ENCODE results near the gene TRHDE. TPM values are rescaled to one million over a fixed set of nuclear protein-coding genes. Genes with fewer than 3 reads are reported as not detected.

Gene TRHDE
- total and polyA plus RNA-seq, 2 of the 13 experiments (the other 11 are each of a cell fraction or from before 2014, with no cell fraction given), result not detected

DNA sequence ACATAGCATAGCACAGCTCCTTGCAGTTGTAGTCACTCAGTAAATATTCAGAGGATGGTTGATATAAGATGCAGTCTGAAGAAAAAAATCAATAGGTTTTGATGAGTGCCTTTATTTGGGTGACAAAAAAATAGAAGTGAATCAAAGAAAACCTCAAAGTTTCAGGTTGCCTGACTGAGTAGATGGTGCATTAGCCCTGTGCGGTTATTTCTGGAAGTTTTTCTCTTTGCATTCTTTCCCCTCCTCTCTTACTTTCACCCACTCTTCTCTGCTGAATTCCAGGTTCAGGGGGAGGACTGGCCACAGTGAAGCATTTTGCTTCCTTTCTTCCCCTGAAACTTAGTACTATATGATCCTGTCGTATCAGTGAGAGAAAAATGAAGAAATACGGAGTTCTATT is 28.6 kb downstream of the TRHDE start:
- H3K9me3 ChIP-seq (ENCODE audit: low read length), result no peaks in the 10 kb centered on the region
- H3K4me3 ChIP-seq (replicated peaks in 1 of 3; ENCODE audit: insufficient read depth in 1 of 3, low read depth in 2 of 3, low read length in 3 of 3), result no peak overlapping the region
- WGBS (ENCODE audit: low lambda C conversion rate), result 11% methylated on average over 3 of the region's 3 CpGs
- in situ Hi-C loops (cut with HindIII; ENCODE audit: extremely low pct_ligation_motif_present, low pct_unique_long_range_greater_than_20kb) (no loop called here), intact Hi-C loops (cut with micrococcal nuclease; ENCODE audit: unreplicated experiment) (no loop called here)
- no peaks in the 10 kb centered on the region for H3K36me3 ChIP-seq (replicated peaks in 1 of 2; ENCODE audit: control insufficient read depth in 1 of 2, insufficient read depth in 2 of 2, low read length in 2 of 2)
- DNase-seq (ENCODE audit: low spot score), result no peak
- ChIA-PET POLR2A (no interaction called here), CTCF (ENCODE audit: low intra/inter-chr PET ratio, low total read pairs) (no interaction called here)
- H3K4me2 ChIP-seq (ENCODE audit: low read depth, low read length), result no peak overlapping the region
- H4K20me1 ChIP-seq (ENCODE audit: insufficient read depth, low read length), result no peaks in the 10 kb centered on the region
- TF ChIP-seq, protein P1, sequence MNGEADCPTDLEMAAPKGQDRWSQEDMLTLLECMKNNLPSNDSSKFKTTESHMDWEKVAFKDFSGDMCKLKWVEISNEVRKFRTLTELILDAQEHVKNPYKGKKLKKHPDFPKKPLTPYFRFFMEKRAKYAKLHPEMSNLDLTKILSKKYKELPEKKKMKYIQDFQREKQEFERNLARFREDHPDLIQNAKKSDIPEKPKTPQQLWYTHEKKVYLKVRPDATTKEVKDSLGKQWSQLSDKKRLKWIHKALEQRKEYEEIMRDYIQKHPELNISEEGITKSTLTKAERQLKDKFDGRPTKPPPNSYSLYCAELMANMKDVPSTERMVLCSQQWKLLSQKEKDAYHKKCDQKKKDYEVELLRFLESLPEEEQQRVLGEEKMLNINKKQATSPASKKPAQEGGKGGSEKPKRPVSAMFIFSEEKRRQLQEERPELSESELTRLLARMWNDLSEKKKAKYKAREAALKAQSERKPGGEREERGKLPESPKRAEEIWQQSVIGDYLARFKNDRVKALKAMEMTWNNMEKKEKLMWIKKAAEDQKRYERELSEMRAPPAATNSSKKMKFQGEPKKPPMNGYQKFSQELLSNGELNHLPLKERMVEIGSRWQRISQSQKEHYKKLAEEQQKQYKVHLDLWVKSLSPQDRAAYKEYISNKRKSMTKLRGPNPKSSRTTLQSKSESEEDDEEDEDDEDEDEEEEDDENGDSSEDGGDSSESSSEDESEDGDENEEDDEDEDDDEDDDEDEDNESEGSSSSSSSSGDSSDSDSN (CRISPR knock-in tag; IDR thresholded peaks at IDR 0.05), result no peak
- no peak for TF ChIP-seq ZNF383 (CRISPR knock-in tag; IDR thresholded peaks at IDR 0.05; ENCODE audit: borderline replicate concordance)
- TF ChIP-seq, protein P2, sequence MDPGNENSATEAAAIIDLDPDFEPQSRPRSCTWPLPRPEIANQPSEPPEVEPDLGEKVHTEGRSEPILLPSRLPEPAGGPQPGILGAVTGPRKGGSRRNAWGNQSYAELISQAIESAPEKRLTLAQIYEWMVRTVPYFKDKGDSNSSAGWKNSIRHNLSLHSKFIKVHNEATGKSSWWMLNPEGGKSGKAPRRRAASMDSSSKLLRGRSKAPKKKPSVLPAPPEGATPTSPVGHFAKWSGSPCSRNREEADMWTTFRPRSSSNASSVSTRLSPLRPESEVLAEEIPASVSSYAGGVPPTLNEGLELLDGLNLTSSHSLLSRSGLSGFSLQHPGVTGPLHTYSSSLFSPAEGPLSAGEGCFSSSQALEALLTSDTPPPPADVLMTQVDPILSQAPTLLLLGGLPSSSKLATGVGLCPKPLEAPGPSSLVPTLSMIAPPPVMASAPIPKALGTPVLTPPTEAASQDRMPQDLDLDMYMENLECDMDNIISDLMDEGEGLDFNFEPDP (CRISPR knock-in tag; conservative IDR thresholded peaks at IDR 0.05), result no peak
- TF ChIP-seq ZNF260 (CRISPR knock-in tag; IDR thresholded peaks at IDR 0.05; ENCODE audit: borderline replicate concordance, low read depth), result no peak
- no peak for TF ChIP-seq WIZ (CRISPR knock-in tag; IDR thresholded peaks at IDR 0.05)
- TF ChIP-seq, protein P3, sequence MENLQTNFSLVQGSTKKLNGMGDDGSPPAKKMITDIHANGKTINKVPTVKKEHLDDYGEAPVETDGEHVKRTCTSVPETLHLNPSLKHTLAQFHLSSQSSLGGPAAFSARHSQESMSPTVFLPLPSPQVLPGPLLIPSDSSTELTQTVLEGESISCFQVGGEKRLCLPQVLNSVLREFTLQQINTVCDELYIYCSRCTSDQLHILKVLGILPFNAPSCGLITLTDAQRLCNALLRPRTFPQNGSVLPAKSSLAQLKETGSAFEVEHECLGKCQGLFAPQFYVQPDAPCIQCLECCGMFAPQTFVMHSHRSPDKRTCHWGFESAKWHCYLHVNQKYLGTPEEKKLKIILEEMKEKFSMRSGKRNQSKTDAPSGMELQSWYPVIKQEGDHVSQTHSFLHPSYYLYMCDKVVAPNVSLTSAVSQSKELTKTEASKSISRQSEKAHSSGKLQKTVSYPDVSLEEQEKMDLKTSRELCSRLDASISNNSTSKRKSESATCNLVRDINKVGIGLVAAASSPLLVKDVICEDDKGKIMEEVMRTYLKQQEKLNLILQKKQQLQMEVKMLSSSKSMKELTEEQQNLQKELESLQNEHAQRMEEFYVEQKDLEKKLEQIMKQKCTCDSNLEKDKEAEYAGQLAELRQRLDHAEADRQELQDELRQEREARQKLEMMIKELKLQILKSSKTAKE (CRISPR knock-in tag; IDR thresholded peaks at IDR 0.05; ENCODE audit: borderline replicate concordance), result no peak
- TF ChIP-seq ZNF558 (CRISPR knock-in tag; IDR thresholded peaks at IDR 0.05; ENCODE audit: borderline replicate concordance), result no peak
- no peak for TF ChIP-seq FOXC1 (CRISPR knock-in tag; IDR thresholded peaks at IDR 0.05; ENCODE audit: borderline replicate concordance)
- no peaks in the 10 kb centered on the region for H3K4me1 ChIP-seq (ENCODE audit: insufficient read depth, low read length)
- H3K27ac ChIP-seq (ENCODE audit: extremely low read length, insufficient read depth, low read length), result no peak overlapping the region
- no peak overlapping the region for H3K9ac ChIP-seq (ENCODE audit: insufficient read depth, low read depth, low read length)
- no peak for FAIRE-seq
- no peak for ATAC-seq
- no peaks in the 10 kb centered on the region for H3K79me2 ChIP-seq (ENCODE audit: insufficient read depth, low read length)
- no peaks in the 10 kb centered on the region for H3K27me3 ChIP-seq (ENCODE audit: control insufficient read depth in 1 of 2, insufficient read depth in 2 of 2, low read length in 2 of 2)
- H2AFZ ChIP-seq (ENCODE audit: low read length), result no peak overlapping the region
- no TSS peak for BruUV-seq (replicated peaks)
